Common myeloid progenitor, CD34-positive (primary cell): ENCODE results near the gene TNIK.

Experiments
- CTCF ChIA-PET: fragments of 350-600 bp; sonication (Branson Sonifier 250); formaldehyde crosslinking; loops from one replicate; lab custom pipeline; 2021; ENCODE audit warnings: antibody characterized with exemption; lab: Charles Lee
- POLR2A ChIA-PET: fragments of 350-600 bp; sonication (Branson Sonifier 250); formaldehyde crosslinking; loops from one replicate; lab custom pipeline; 2021; ENCODE audit warnings: antibody characterized with exemption; lab: Charles Lee
- DNase-seq, 3 donors: peaks; one replicate each; pipeline versions ENCODE4 v3.0.0 to v3.0.0-alpha.2; 2013
- H3K27ac ChIP-seq, 2 experiments: 1 replicate in 1 of 2; 2 replicates in 1 of 2; pipeline ENCODE4 v1.7.0; 2013; ENCODE audit warnings: inconsistent platforms in 2 of 2, low read length in 2 of 2, mild to moderate bottlenecking in 2 of 2, low read depth in 1 of 2, moderate library complexity in 1 of 2; ENCODE audit not compliant: severe bottlenecking in 2 of 2, insufficient read depth in 1 of 2, poor library complexity in 1 of 2
- H3K27me3 ChIP-seq, 5 experiments: replicated peaks in 2 of 5; 1 replicate in 3 of 5; 2 replicates in 2 of 5; pipeline versions ENCODE4 v1.6.1 to v1.7.0; 2013; ENCODE audit warnings: low read length in 4 of 5, mild to moderate bottlenecking in 2 of 5, moderate library complexity in 2 of 5, inconsistent platforms in 1 of 5; ENCODE audit not compliant: insufficient read depth in 5 of 5, control insufficient read depth in 4 of 5
- H3K36me3 ChIP-seq, 4 experiments: 1 replicate in 2 of 4; 2 replicates in 2 of 4; pipeline versions ENCODE4 v1.6.1 to v1.7.0; 2013; ENCODE audit warnings: low read length in 3 of 4, control low read depth in 1 of 4, mild to moderate bottlenecking in 1 of 4; ENCODE audit not compliant: control insufficient read depth in 4 of 4, insufficient read depth in 4 of 4
- H3K4me1 ChIP-seq, 4 experiments: 1 replicate in 3 of 4; 2 replicates in 1 of 4; pipeline versions ENCODE4 v1.6.1 to v1.7.1; 2013; ENCODE audit warnings: low read length in 3 of 4, mild to moderate bottlenecking in 3 of 4, control low read depth in 1 of 4, inconsistent platforms in 1 of 4, moderate library complexity in 1 of 4; ENCODE audit not compliant: control insufficient read depth in 4 of 4, insufficient read depth in 4 of 4; ENCODE audit errors: control extremely low read depth in 1 of 4
- H3K4me3 ChIP-seq, 7 experiments: 1 replicate in 4 of 7; 2 replicates in 3 of 7; pipeline versions ENCODE4 v1.5.1 to v1.7.0; 2013; ENCODE audit warnings: mild to moderate bottlenecking in 7 of 7, low read length in 6 of 7, moderate library complexity in 6 of 7, inconsistent platforms in 2 of 7, low read depth in 2 of 7, control low read depth in 1 of 7; ENCODE audit not compliant: insufficient read depth in 4 of 7, control insufficient read depth in 1 of 7; ENCODE audit errors: extremely low read depth in 1 of 7
- H3K9me3 ChIP-seq, 5 experiments: 1 replicate in 4 of 5; 2 replicates in 1 of 5; pipeline versions ENCODE4 v1.6.1 to v1.7.1; 2013; ENCODE audit warnings: low read length in 4 of 5, mild to moderate bottlenecking in 2 of 5, inconsistent platforms in 1 of 5, low read depth in 1 of 5, moderate library complexity in 1 of 5; ENCODE audit not compliant: control insufficient read depth in 4 of 5, insufficient read depth in 2 of 5; ENCODE audit errors: control extremely low read depth in 1 of 5
- WGBS: methylation state at CpG from one replicate; pipeline ENCODE4 v1.1.5; 2013; ENCODE audit not compliant: insufficient coverage; 5-methylcytosine and 5-hydroxymethylcytosine counted together

Gene TNIK

GRCh38 chr3:171213907-171214306 is 246.3 kb downstream of the TNIK start:
- peaks cover 0 to 9% (median 4%) of the 10 kb centered on the region in 4 experiments for H3K36me3 ChIP-seq
- DNase-seq = no peak
- H3K27me3 ChIP-seq = no peaks in the 10 kb centered on the region
- H3K4me3 ChIP-seq = no peak overlapping the region
- ChIA-PET POLR2A (no interaction called here), CTCF (interaction anchor here (2.1 kb wide), 1 partner anchor 8 kb away, joined by 6 read pairs; no protein-coding TSS in a partner anchor)
- peaks cover 0 to 2% (median 0%) of the 10 kb centered on the region in 5 experiments for H3K9me3 ChIP-seq
- WGBS = no CpG with 5 or more reads among the region's 2 CpGs
- no peak overlapping the region for H3K27ac ChIP-seq
- H3K4me1 ChIP-seq = no peaks in the 10 kb centered on the region

- whole genome bisulfite sequencing = 98% methylated on average over 5 of the region's 8 CpGs
- no peak overlapping the region for H3K4me3 ChIP-seq
- peaks cover 0 to 2% (median 0%) of the 10 kb centered on the region in 5 experiments for H3K9me3 ChIP-seq
- H3K27ac ChIP-seq = no peak overlapping the region
- no peaks in the 10 kb centered on the region for H3K4me1 ChIP-seq
- ChIA-PET POLR2A (no interaction called here), CTCF (interaction anchor here (2.1 kb wide), 1 partner anchor 9 kb away, joined by 6 read pairs; no protein-coding TSS in a partner anchor)
- peaks cover 0 to 9% (median 4%) of the 10 kb centered on the region in 4 experiments for H3K36me3 ChIP-seq
- no peaks in the 10 kb centered on the region for H3K27me3 ChIP-seq
- DNase-seq = no peak
Observed at GRCh38 chr3:171213178-171213577, 247.0 kb downstream of the TNIK start.

GRCh38 chr3:171212648-171213047 is 247.6 kb downstream of the TNIK start:
- ChIA-PET POLR2A (no interaction called here), CTCF (interaction anchor here (2.1 kb wide), 1 partner anchor 10 kb away, joined by 6 read pairs; no protein-coding TSS in a partner anchor)
- 100% methylated on average over 2 of the region's 3 CpGs for WGBS
- H3K27ac ChIP-seq = no peak overlapping the region
- no peak for DNase-seq
- H3K9me3 ChIP-seq = peaks cover 0 to 2% (median 0%) of the 10 kb centered on the region in 5 experiments
- H3K36me3 ChIP-seq = peaks cover 0 to 12% (median 4%) of the 10 kb centered on the region in 4 experiments
- no peak overlapping the region for H3K4me3 ChIP-seq
- no peaks in the 10 kb centered on the region for H3K27me3 ChIP-seq
- H3K4me1 ChIP-seq = no peaks in the 10 kb centered on the region

- H3K36me3 ChIP-seq = peaks cover 0 to 24% (median 4%) of the 10 kb centered on the region in 4 experiments
- H3K9me3 ChIP-seq = peaks cover 0 to 2% (median 0%) of the 10 kb centered on the region in 5 experiments
- DNase-seq = no peak
- no CpG with 5 or more reads among the region's 1 CpG for WGBS
- H3K4me1 ChIP-seq = no peaks in the 10 kb centered on the region
- no peak overlapping the region for H3K27ac ChIP-seq
- no peak overlapping the region for H3K4me3 ChIP-seq
- POLR2A ChIA-PET = no interaction called here
- CTCF ChIA-PET = interaction anchor here (0.6 kb wide), 2 partner anchors 222 to 395 kb away, joined by 3 to 4 read pairs; no protein-coding TSS in a partner anchor
- no peaks in the 10 kb centered on the region for H3K27me3 ChIP-seq
Observed at GRCh38 chr3:171206283-171206682, 253.9 kb downstream of the TNIK start.

- ChIA-PET POLR2A (no interaction called here), CTCF (no interaction called here)
- no peak overlapping the region for H3K4me3 ChIP-seq
- 100% methylated on average over 1 of the region's 1 CpG for WGBS
- H3K27ac ChIP-seq = no peak overlapping the region
- no peaks in the 10 kb centered on the region for H3K27me3 ChIP-seq
- H3K4me1 ChIP-seq = peaks cover 6 to 10% (median 9%) of the 10 kb centered on the region in 4 experiments
- no peaks in the 10 kb centered on the region for H3K9me3 ChIP-seq
- peaks cover 0 to 19% (median 1%) of the 10 kb centered on the region in 4 experiments for H3K36me3 ChIP-seq
- no peak for DNase-seq
Observed at GRCh38 chr3:171204942-171205341, 255.3 kb downstream of the TNIK start.

- Histone ChIP-seq H3K9me3 (no peaks in the 10 kb centered on the region), H3K36me3 (peaks cover 0 to 10% (median 0%) of the 10 kb centered on the region in 4 experiments), H3K4me1 (peaks cover 9 to 19% (median 15%) of the 10 kb centered on the region in 4 experiments), H3K4me3 (no peak overlapping the region), H3K27ac (no peak overlapping the region), H3K27me3 (no peaks in the 10 kb centered on the region)
- POLR2A ChIA-PET = interaction anchor here (0.6 kb wide), 1 partner anchor 606 kb away, joined by 3 read pairs; no protein-coding TSS in a partner anchor
- CTCF ChIA-PET = no interaction called here
- DNase-seq = no peak
- WGBS = 100% methylated on average over 2 of the region's 6 CpGs
Observed at GRCh38 chr3:171201825-171202224, 258.4 kb downstream of the TNIK start.

GRCh38 chr3:171200750-171201088 is 259.5 kb downstream of the TNIK start:
- H3K4me1 ChIP-seq = peaks cover 9 to 19% (median 15%) of the 10 kb centered on the region in 4 experiments
- H3K27ac ChIP-seq = no peak overlapping the region
- peaks cover 0 to 9% (median 0%) of the 10 kb centered on the region in 4 experiments for H3K36me3 ChIP-seq
- H3K9me3 ChIP-seq = no peaks in the 10 kb centered on the region
- no peaks in the 10 kb centered on the region for H3K27me3 ChIP-seq
- WGBS = no CpG with 5 or more reads among the region's 2 CpGs
- H3K4me3 ChIP-seq = no peak overlapping the region
- DNase-seq = no peak
- POLR2A ChIA-PET = no interaction called here
- CTCF ChIA-PET = no interaction called here
